PFSK-1 (cell line): ENCODE measurements around the gene TK1. TPM values are rescaled to one million over a fixed set of nuclear protein-coding genes. Genes with fewer than 3 reads are reported as not detected.

ENCODE experiments used
- FOXP2 ChIP-seq: optimal IDR thresholded peaks from 2 replicates; pipeline ENCODE3; 2011; ENCODE audit warnings: borderline replicate concordance, control low read depth, inconsistent platforms; ENCODE audit not compliant: insufficient read depth; ENCODE audit errors: extremely low read length, extremely low read depth
- POLR2AphosphoS5 ChIP-seq: IDR thresholded peaks from 2 replicates; pipeline ENCODE4 v1.6.1; 2012; ENCODE audit warnings: low read depth, mild to moderate bottlenecking, control low read depth, low read length, moderate library complexity
- SIN3A ChIP-seq: IDR thresholded peaks from 2 replicates; pipeline ENCODE4 v1.6.1; 2012; ENCODE audit warnings: mild to moderate bottlenecking, low read length, moderate library complexity, borderline replicate concordance; ENCODE audit not compliant: insufficient read depth
- TAF1 ChIP-seq: IDR thresholded peaks from 2 replicates; pipeline ENCODE4 v1.6.1; 2012; ENCODE audit warnings: low read length, control low read depth, borderline replicate concordance; ENCODE audit not compliant: insufficient read depth
- polyA plus RNA-seq: library from polyadenylated mRNA; unstranded; fragments of >200 nt; gene quantifications from one replicate; pipeline ENCODE4 v1.2.1, GENCODE V29; 2012; ENCODE audit warnings: low read depth, missing spikeins; ENCODE audit not compliant: insufficient read length
- TF ChIP-seq, protein P1 (sequence below), 2 experiments: IDR thresholded peaks; 2 replicates each; pipeline versions ENCODE4 v1.6.1 to v1.8.0; 2011 to 2012; ENCODE audit warnings: low read depth in 2 of 2, low read length in 2 of 2, control low read depth in 1 of 2, inconsistent platforms in 1 of 2, mild to moderate bottlenecking in 1 of 2, moderate library complexity in 1 of 2; ENCODE audit not compliant: insufficient read depth in 1 of 2

TK1 gene, protein sequence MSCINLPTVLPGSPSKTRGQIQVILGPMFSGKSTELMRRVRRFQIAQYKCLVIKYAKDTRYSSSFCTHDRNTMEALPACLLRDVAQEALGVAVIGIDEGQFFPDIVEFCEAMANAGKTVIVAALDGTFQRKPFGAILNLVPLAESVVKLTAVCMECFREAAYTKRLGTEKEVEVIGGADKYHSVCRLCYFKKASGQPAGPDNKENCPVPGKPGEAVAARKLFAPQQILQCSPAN
- 74.2 TPM for polyA plus RNA-seq

- TF ChIP-seq, protein P1, sequence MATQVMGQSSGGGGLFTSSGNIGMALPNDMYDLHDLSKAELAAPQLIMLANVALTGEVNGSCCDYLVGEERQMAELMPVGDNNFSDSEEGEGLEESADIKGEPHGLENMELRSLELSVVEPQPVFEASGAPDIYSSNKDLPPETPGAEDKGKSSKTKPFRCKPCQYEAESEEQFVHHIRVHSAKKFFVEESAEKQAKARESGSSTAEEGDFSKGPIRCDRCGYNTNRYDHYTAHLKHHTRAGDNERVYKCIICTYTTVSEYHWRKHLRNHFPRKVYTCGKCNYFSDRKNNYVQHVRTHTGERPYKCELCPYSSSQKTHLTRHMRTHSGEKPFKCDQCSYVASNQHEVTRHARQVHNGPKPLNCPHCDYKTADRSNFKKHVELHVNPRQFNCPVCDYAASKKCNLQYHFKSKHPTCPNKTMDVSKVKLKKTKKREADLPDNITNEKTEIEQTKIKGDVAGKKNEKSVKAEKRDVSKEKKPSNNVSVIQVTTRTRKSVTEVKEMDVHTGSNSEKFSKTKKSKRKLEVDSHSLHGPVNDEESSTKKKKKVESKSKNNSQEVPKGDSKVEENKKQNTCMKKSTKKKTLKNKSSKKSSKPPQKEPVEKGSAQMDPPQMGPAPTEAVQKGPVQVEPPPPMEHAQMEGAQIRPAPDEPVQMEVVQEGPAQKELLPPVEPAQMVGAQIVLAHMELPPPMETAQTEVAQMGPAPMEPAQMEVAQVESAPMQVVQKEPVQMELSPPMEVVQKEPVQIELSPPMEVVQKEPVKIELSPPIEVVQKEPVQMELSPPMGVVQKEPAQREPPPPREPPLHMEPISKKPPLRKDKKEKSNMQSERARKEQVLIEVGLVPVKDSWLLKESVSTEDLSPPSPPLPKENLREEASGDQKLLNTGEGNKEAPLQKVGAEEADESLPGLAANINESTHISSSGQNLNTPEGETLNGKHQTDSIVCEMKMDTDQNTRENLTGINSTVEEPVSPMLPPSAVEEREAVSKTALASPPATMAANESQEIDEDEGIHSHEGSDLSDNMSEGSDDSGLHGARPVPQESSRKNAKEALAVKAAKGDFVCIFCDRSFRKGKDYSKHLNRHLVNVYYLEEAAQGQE (IDR thresholded peaks at IDR 0.05; ENCODE audit: insufficient read depth in 1 of 2, low read depth in 2 of 2, low read length in 2 of 2), result no peak
- TF ChIP-seq SIN3A (peak; percentile 74; the same call in 1 of the 2 replicates), POLR2AphosphoS5 (peak; percentile 97), TAF1 (peak; percentile 84; the same call in 1 of the 2 replicates)
Observed at GRCh38 chr17:78186692-78187595, at the start of gene TK1, which contains the start of gene AFMID. TSS of gene TK1 (minus strand) at chr17:78187052. CDS start at chr17:78186994, 58 bp downstream. TSS of gene AFMID (plus strand) at chr17:78187362. CDS start at chr17:78187371, 9 bp downstream.

- TF ChIP-seq POLR2AphosphoS5 (no peak), SIN3A (no peak), TAF1 (no peak), FOXP2 (no peak)
- TF ChIP-seq, protein P1 (IDR thresholded peaks at IDR 0.05; ENCODE audit: insufficient read depth in 1 of 2, low read depth in 2 of 2, low read length in 2 of 2), result no peak
Observed at GRCh38 chr17:78235885-78236284, 49.0 kb upstream of the TK1 start.

GRCh38 chr17:78234261-78234865 is 47.5 kb upstream of the TK1 start:
- TF ChIP-seq FOXP2, result no peak
- TF ChIP-seq, protein P1 (IDR thresholded peaks at IDR 0.05; ENCODE audit: insufficient read depth in 1 of 2, low read depth in 2 of 2, low read length in 2 of 2), result no peak
- no peak for TF ChIP-seq SIN3A
- no peak for TF ChIP-seq TAF1
- TF ChIP-seq POLR2AphosphoS5, result no peak

DNA sequence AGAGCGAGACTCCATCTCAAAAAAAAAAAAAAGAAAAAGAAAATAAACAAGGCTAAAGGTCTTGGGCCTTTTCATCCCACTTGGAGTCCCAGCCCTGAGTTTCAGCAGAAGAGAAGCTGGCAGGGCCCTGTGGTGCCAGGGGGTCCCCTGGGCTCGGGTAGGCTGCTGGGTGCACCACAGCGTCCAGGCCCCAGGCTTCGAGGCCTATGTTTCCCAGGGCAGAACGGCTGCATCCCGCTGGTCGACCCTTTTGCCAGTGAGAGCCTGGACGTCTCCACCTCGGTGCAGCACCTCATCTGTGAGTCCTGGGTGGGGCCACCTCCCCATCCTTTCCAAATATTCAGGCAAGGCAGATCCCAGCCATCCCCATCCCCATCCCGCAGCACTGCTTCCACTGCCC is 46.8 kb upstream of the TK1 start:
- TF ChIP-seq TAF1 (no peak), SIN3A (no peak), FOXP2 (no peak), POLR2AphosphoS5 (no peak)
- TF ChIP-seq, protein P1 (IDR thresholded peaks at IDR 0.05; ENCODE audit: insufficient read depth in 1 of 2, low read depth in 2 of 2, low read length in 2 of 2), result no peak
